ENCODE measurements around the gene MSH4.
"Not testable (repeated sequence)": the region's sequence is repeated elsewhere in the genome, so short reads cannot be mapped to it uniquely, and the experiment has no call there.

- not testable (repeated sequence) for TF ChIP-seq CTCF (optimal IDR thresholded peaks at IDR 0.05 in 1 of 3, IDR thresholded peaks at IDR 0.05 in 1 of 3, conservative IDR thresholded peaks at IDR 0.05 in 1 of 3; ENCODE audit: extremely low read depth in 1 of 3, insufficient read depth in 2 of 3, low read length in 3 of 3); EZH2 (IDR thresholded peaks at IDR 0.05; ENCODE audit: low read length)
Measured at GRCh38 chr1:75778694-75779093, 18.0 kb upstream of the MSH4 start.
